Natural killer cell (primary cell): ENCODE measurements around the gene PDLIM4. TPM values are rescaled to one million over a fixed set of nuclear protein-coding genes. Genes with fewer than 3 reads are reported as not detected.

Experiments used
- ATAC-seq, 3 donors: fragments of 150-1000 bp in 2 of 3; fragments of 200-7000 bp in 1 of 3; cut with Tn5 transposase; 1 replicate in 1 of 3; 2 replicates in 2 of 3; pipeline ENCODE4 v1.10.0; 2021; ENCODE audit warnings: mild to moderate bottlenecking in 2 of 3, moderate library complexity in 2 of 3
- DNase-seq, 2 donors: peaks; one replicate each; pipeline versions ENCODE4 v3.0.0 to v3.0.0-alpha.2; 2013 to 2021; ENCODE audit warnings: mixed read lengths in 1 of 2
- H3K27ac ChIP-seq: one replicate; pipeline ENCODE4 v1.5.1; 2013; ENCODE audit warnings: mild to moderate bottlenecking, low read length
- H3K27me3 ChIP-seq: one replicate; pipeline ENCODE4 v1.6.1; 2013; ENCODE audit warnings: low read length; ENCODE audit not compliant: control insufficient read depth, insufficient read depth
- H3K36me3 ChIP-seq: one replicate; pipeline ENCODE4 v1.6.1; 2013; ENCODE audit warnings: low read length; ENCODE audit not compliant: control insufficient read depth, insufficient read depth
- H3K4me1 ChIP-seq: one replicate; pipeline ENCODE4 v1.6.1; 2013; ENCODE audit warnings: low read length; ENCODE audit not compliant: control insufficient read depth, insufficient read depth
- H3K4me3 ChIP-seq: one replicate; pipeline ENCODE4 v1.5.1; 2013; ENCODE audit warnings: low read length
- H3K9me3 ChIP-seq: one replicate; pipeline ENCODE4 v1.6.1; 2013; ENCODE audit warnings: low read length; ENCODE audit not compliant: control insufficient read depth, insufficient read depth
- H3K27ac Mint-ChIP-seq, 2 donors: one replicate each; pipeline ENCODE4 v1.8.0; 2022; ENCODE audit warnings: mild to moderate bottlenecking in 2 of 2, mixed read lengths in 2 of 2, moderate library complexity in 1 of 2
- H3K27me3 Mint-ChIP-seq, 2 donors: one replicate each; pipeline ENCODE4 v1.8.0; 2022; ENCODE audit warnings: low read depth in 2 of 2, mixed read lengths in 2 of 2
- H3K36me3 Mint-ChIP-seq: one replicate; pipeline ENCODE4 v1.8.0; 2022; ENCODE audit warnings: mixed read lengths
- H3K4me1 Mint-ChIP-seq, 2 donors: one replicate each; pipeline ENCODE4 v1.8.0; 2022; ENCODE audit warnings: mixed read lengths in 2 of 2
- H3K4me3 Mint-ChIP-seq: one replicate; pipeline ENCODE4 v1.8.0; 2022; ENCODE audit warnings: mild to moderate bottlenecking, moderate library complexity, mixed read lengths
- H3K9me3 Mint-ChIP-seq, 2 donors: one replicate each; pipeline ENCODE4 v1.8.0; 2022; ENCODE audit warnings: mixed read lengths in 2 of 2
- CTCF ChIP-seq: fragments of 200-600 bp; IDR thresholded peaks from one replicate; pipeline ENCODE4 v1.8.0; 2022; ENCODE audit warnings: antibody characterized with exemption
- whole genome bisulfite sequencing: methylation state at CpG from one replicate; pipeline ENCODE4 v1.1.7; 2013; ENCODE audit warnings: missing lambda C conversion rate; ENCODE audit not compliant: insufficient coverage; 5-methylcytosine and 5-hydroxymethylcytosine counted together
- intact Hi-C: fragments of 100-400 bp; cut with micrococcal nuclease; formaldehyde crosslinking; loops from one replicate; pipeline ENCODE4 v1.14.2; 2022
- total RNA-seq, 4 donors: library from RNA; stranded (reverse); fragments of 120-200 nt in 1 of 4; gene quantifications; one replicate each; pipeline versions ENCODE4 v1.2.3 to v1.2.4, GENCODE V29; 2013 to 2022

Gene PDLIM4
- total RNA-seq, 3 donors from 2014 or later (not counting 1 experiment from before 2014, with no cell fraction given), result not detected

GRCh38 chr5:132222649-132223038, 34.9 kb upstream of the PDLIM4 start:
- ATAC-seq (no peak), DNase-seq (no peak)
- peaks cover 0 to 11% of the 10 kb centered on the region in 2 donors for H3K4me1 Mint-ChIP-seq
- H3K4me3 ChIP-seq, result no peak overlapping the region
- no peaks in the 10 kb centered on the region for H3K36me3 Mint-ChIP-seq
- intact Hi-C loops, result no loop called here
- peaks cover 5% of the 10 kb centered on the region for H3K27me3 ChIP-seq
- peaks cover 9 to 11% of the 10 kb centered on the region in 2 donors for H3K27me3 Mint-ChIP-seq
- H3K27ac ChIP-seq, result no peak overlapping the region
- no peaks in the 10 kb centered on the region for H3K36me3 ChIP-seq
- H3K4me3 Mint-ChIP-seq, result no peak overlapping the region
- H3K27ac Mint-ChIP-seq, result no peak overlapping the region
- no peaks in the 10 kb centered on the region for H3K9me3 ChIP-seq
- no peak for TF ChIP-seq CTCF
- WGBS, result 75% methylated on average over 3 of the region's 3 CpGs
- no peaks in the 10 kb centered on the region for H3K9me3 Mint-ChIP-seq
- H3K4me1 ChIP-seq, result peaks cover 10% of the 10 kb centered on the region

GRCh38 chr5:132223861-132224260, 33.6 kb upstream of the PDLIM4 start:
- peaks cover 7% of the 10 kb centered on the region for H3K27me3 ChIP-seq
- 95% methylated on average over 2 of the region's 2 CpGs for WGBS

GRCh38 chr5:132224716-132225115, 32.8 kb upstream of the PDLIM4 start:
- Mint-ChIP-seq H3K27me3 (peaks cover 18 to 24% of the 10 kb centered on the region in 2 donors), H3K4me1 (peaks cover 0 to 21% of the 10 kb centered on the region in 2 donors), H3K36me3 (no peaks in the 10 kb centered on the region), H3K4me3 (no peak overlapping the region), H3K9me3 (no peaks in the 10 kb centered on the region), H3K27ac (no peak overlapping the region)
- no peaks in the 10 kb centered on the region for H3K36me3 ChIP-seq
- no peak overlapping the region for H3K27ac ChIP-seq
- H3K4me3 ChIP-seq, result no peak overlapping the region
- WGBS, result 93% methylated on average over 1 of the region's 1 CpG
- TF ChIP-seq CTCF, result no peak
- ATAC-seq, result no peak
- H3K9me3 ChIP-seq, result no peaks in the 10 kb centered on the region
- peaks cover 14% of the 10 kb centered on the region for H3K4me1 ChIP-seq
- intact Hi-C loops, result no loop called here
- no peak for DNase-seq
- H3K27me3 ChIP-seq, result peaks cover 7% of the 10 kb centered on the region

More at GRCh38 chr5:132223861-132224260, 33.6 kb upstream of the PDLIM4 start:
- H3K9me3 ChIP-seq, result no peaks in the 10 kb centered on the region
- Mint-ChIP-seq H3K27ac (no peak overlapping the region), H3K4me1 (peaks cover 0 to 12% of the 10 kb centered on the region in 2 donors), H3K36me3 (no peaks in the 10 kb centered on the region), H3K9me3 (no peaks in the 10 kb centered on the region), H3K27me3 (peaks cover 9 to 16% of the 10 kb centered on the region in 2 donors), H3K4me3 (no peak overlapping the region)
- no peaks in the 10 kb centered on the region for H3K36me3 ChIP-seq
- ATAC-seq (no peak), DNase-seq (no peak)
- intact Hi-C loops, result no loop called here
- H3K27ac ChIP-seq, result no peak overlapping the region
- no peak for TF ChIP-seq CTCF
- H3K4me3 ChIP-seq, result no peak overlapping the region
- H3K4me1 ChIP-seq, result peaks cover 14% of the 10 kb centered on the region
